Heart right ventricle (tissue), 16 donors: ENCODE data around the gene SPDEF. TPM values are rescaled to one million over a fixed set of nuclear protein-coding genes. Genes with fewer than 3 reads are reported as not detected.

Experiments
- ATAC-seq, 8 donors: fragments of 200-7000 bp; cut with Tn5 transposase; one replicate each; pipeline ENCODE4 v1.9.1; 2020; ENCODE audit warnings: mild to moderate bottlenecking in 8 of 8, moderate library complexity in 8 of 8, moderate number of reproducible peaks in 1 of 8
- DNase-seq, 2 donors: peaks; one replicate each; pipeline ENCODE4 v3.0.0-alpha.2; 2020
- H3K27ac ChIP-seq, 10 donors: fragments of 200-600 bp; sonication (generic) in 2 of 10; one replicate each; pipeline versions ENCODE4 v1.5.0 to v1.8.0; 2020 to 2022; ENCODE audit warnings: mild to moderate bottlenecking in 3 of 10
- H3K27me3 ChIP-seq, 7 donors: fragments of 200-600 bp; one replicate each; pipeline ENCODE4 v1.8.0; 2021 to 2022; ENCODE audit warnings: mild to moderate bottlenecking in 2 of 7
- H3K36me3 ChIP-seq, 9 donors: fragments of 200-600 bp; sonication (generic) in 1 of 9; one replicate each; pipeline versions ENCODE4 v1.5.0 to v1.8.0; 2020 to 2022; ENCODE audit warnings: mild to moderate bottlenecking in 2 of 9
- H3K4me1 ChIP-seq, 9 donors: fragments of 200-600 bp; sonication (generic) in 1 of 9; one replicate each; pipeline versions ENCODE4 v1.5.0 to v1.8.0; 2020 to 2022; ENCODE audit warnings: mild to moderate bottlenecking in 4 of 9
- H3K4me3 ChIP-seq, 10 donors: fragments of 200-600 bp; sonication (generic) in 2 of 10; one replicate each; pipeline versions ENCODE4 v1.5.0 to v1.8.0; 2020 to 2022; ENCODE audit warnings: mild to moderate bottlenecking in 7 of 10, moderate library complexity in 2 of 10
- H3K9me3 ChIP-seq, 11 donors: fragments of 200-600 bp in 10 of 11; sonication (generic) in 2 of 11; one replicate each; pipeline versions ENCODE4 v1.5.0 to v1.8.0; 2013 to 2022; ENCODE audit warnings: mild to moderate bottlenecking in 2 of 11, control low read depth in 1 of 11, moderate library complexity in 1 of 11
- WGBS, 2 donors: extraction: QIAGEN DNeasy Blood & Tissue Kit; methylation state at CpG; one replicate each; pipeline ENCODE4 v1.1.7; 2013; ENCODE audit warnings: inconsistent platforms in 1 of 2; 5-methylcytosine and 5-hydroxymethylcytosine counted together
- intact Hi-C, 10 donors: fragments of 100-400 bp; cut with DNase I; formaldehyde crosslinking; loops; one replicate each; pipeline versions ENCODE4 v1.11.1 to v1.14.2; 2022
- polyA plus RNA-seq, 2 donors: library from polyadenylated mRNA; stranded (reverse); fragments of 200-250 nt; gene quantifications; one replicate each; pipeline ENCODE4 v1.2.3, GENCODE V29; 2013
- total RNA-seq, 10 donors: library from RNA; stranded (reverse); fragmentation: NEBNext Ultra II Directional in 3 of 10; extraction: Animal tissue kit (Norgen Biotek cat#: 25700) in 3 of 10; gene quantifications; one replicate each; pipeline versions ENCODE4 v1.2.1 to v1.2.4, GENCODE V29; 2021 to 2023
- TF ChIP-seq, protein P1 (sequence below), 9 donors: fragments of 200-600 bp; sonication (generic) in 2 of 9; IDR thresholded peaks; one replicate each; pipeline versions ENCODE4 v1.5.0 to v1.8.0; 2021 to 2022; ENCODE audit warnings: antibody characterized with exemption in 9 of 9, mild to moderate bottlenecking in 5 of 9, moderate library complexity in 1 of 9
- donor health status: Arrhythmogenic right ventricular cardiomyopathy.
- donor health status: ischemic (EF 13 %, LVEDD 7.1; RV severe dilation, severe dysfunction).
- donor health status: healthy with polysubstance abuse.
- donor health status: DM: no; HTN: yes; CAD: no.
- donor health status: DM: no; HTN: no; CAD: no.
- donor health status: ischemic (EF 25% LVEDD 6.9; RV normal size, moderate dysfunction).
- donor health status: ischemic (EF 25% LVEDD 5.7; RV mildly dilated, moderate dysfunction).
- donor health status: healthy.
- donor health status: DM: yes; HTN: yes; CAD: no.
- donor health status: Ischemic cardiomyopathy.
- donor health status: ischemic (EF 35%, LVEDD 5.7; RV mildly dilated, moderate dysfunction).
- donor health status: nonischemic (EF 11% LVEDD 7.7; RV severe dilation, severe dysfunction).
- donor health status: DM: yes; HTN: yes; CAD: no.
- donor health status: PGD.
- donor health status: ischemic (EF 29% LVEDD 5.4; RV normal size, mild dysfunction).
- donor health status: nonischemic (EF 23%, LVEDD 6.1; RV moderate dilation, normal function).

The SPDEF gene
- total and polyA plus RNA-seq, 12 donors, result 0.15 to 0.60 (median 0.22) TPM; not detected in 2

DNA sequence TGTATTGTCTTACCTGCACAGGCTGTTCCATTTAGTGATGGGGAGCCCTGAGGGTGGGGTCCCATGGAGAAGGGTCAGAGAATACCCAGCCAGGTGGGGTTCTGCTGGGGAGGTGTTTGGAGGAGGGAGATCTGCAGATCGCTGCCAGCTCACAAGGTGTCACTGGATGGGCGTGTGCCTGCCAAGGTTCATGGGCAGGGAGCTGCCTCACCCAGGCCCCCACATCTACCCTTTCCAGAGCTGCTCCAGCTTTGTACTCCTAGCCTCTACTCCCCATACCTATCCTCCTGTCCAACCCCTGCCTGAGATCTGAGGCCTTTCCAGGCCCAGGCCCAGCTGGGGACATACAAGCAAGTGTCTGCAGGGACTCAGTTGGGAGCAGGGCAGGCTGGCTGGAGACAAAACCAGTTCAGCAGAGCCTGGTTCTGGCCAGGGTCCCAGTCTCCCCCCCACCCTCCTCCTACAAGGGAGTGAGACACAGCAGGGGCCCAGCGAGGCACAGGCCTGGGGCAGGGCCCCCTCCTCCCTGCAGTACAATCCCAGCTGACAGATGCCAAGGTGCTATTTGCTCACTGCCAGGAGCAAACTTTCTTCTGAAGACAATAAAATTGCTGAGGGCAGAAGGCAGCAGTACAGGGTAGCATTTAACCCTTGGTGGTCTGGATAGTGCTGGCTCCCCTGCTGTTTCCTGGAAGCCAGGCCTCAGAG is 19.7 kb downstream of the SPDEF start:
- TF ChIP-seq, protein P1, sequence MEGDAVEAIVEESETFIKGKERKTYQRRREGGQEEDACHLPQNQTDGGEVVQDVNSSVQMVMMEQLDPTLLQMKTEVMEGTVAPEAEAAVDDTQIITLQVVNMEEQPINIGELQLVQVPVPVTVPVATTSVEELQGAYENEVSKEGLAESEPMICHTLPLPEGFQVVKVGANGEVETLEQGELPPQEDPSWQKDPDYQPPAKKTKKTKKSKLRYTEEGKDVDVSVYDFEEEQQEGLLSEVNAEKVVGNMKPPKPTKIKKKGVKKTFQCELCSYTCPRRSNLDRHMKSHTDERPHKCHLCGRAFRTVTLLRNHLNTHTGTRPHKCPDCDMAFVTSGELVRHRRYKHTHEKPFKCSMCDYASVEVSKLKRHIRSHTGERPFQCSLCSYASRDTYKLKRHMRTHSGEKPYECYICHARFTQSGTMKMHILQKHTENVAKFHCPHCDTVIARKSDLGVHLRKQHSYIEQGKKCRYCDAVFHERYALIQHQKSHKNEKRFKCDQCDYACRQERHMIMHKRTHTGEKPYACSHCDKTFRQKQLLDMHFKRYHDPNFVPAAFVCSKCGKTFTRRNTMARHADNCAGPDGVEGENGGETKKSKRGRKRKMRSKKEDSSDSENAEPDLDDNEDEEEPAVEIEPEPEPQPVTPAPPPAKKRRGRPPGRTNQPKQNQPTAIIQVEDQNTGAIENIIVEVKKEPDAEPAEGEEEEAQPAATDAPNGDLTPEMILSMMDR (IDR thresholded peaks at IDR 0.05), result no peak
- no peaks in the 10 kb centered on the region for H3K27me3 ChIP-seq
- no peak overlapping the region for H3K27ac ChIP-seq
- WGBS, 2 donors, result 74 to 77% methylated on average over 3 of the region's 3 CpGs
- ATAC-seq (no peak), DNase-seq (no peak)
- H3K36me3 ChIP-seq, result no peaks in the 10 kb centered on the region
- no peak overlapping the region for H3K4me3 ChIP-seq
- no peaks in the 10 kb centered on the region for H3K4me1 ChIP-seq
- H3K9me3 ChIP-seq, result no peaks in the 10 kb centered on the region
- intact Hi-C loops, result loop anchor here in 1 of 10 donors (5.0 kb wide), 1 partner anchor 66 kb away; no protein-coding TSS in a partner anchor

DNA sequence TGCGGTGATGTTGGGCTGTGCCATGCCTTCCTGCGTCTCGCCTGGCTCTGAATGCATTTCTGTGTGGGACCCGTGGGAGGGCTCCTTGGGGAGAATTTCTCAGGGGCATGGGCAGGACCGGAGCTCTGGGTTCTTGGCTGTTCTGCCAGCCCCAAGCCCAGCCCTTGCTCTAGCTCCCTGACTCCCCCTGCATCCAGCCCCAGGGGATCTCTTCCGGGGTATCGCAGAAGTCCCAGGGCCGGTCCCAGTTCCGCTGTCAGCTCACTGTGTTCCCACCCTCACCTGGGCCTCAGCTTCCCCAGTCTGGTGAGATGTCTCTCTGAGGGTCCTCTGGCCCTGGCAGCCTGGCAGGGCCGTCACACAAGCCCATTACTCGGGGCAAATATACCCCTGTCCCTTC is 20.5 kb downstream of the SPDEF start:
- no peak for ATAC-seq
- Histone ChIP-seq H3K4me1 (no peaks in the 10 kb centered on the region), H3K27ac (no peak overlapping the region), H3K9me3 (no peaks in the 10 kb centered on the region), H3K4me3 (no peak overlapping the region), H3K36me3 (no peaks in the 10 kb centered on the region), H3K27me3 (no peaks in the 10 kb centered on the region)
- TF ChIP-seq, protein P1 (IDR thresholded peaks at IDR 0.05), result no peak
- WGBS, 2 donors, result 81 to 84% methylated on average over 11 of the region's 11 CpGs
- intact Hi-C loops, result loop anchor here in 1 of 10 donors (5.0 kb wide), 1 partner anchor 67 kb away; no protein-coding TSS in a partner anchor
- no peak for DNase-seq

DNA sequence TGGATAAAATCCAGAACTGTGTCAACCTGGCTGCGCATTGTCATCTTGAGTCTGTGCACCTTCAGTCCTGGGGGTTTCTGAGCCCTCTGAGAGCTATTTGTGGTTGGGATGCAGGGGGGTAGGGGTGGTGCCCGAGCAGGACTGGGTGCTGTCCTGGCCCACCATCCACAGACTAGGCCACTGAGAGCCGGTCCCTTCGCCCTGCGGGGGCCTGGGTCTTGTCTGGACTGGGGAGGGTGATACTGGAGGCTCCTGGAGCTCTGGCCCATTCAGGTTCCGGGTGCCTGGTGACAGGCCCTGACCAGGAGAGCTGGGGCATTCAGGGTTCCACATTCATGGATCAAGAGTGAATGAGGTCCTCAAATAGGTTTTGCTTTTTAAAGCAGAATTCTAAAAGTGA is 20.9 kb downstream of the SPDEF start:
- no peaks in the 10 kb centered on the region for H3K27me3 ChIP-seq
- intact Hi-C loops, result loop anchor here in 1 of 10 donors (5.0 kb wide), 1 partner anchor 67 kb away; no protein-coding TSS in a partner anchor
- H3K9me3 ChIP-seq, result no peaks in the 10 kb centered on the region
- no peaks in the 10 kb centered on the region for H3K36me3 ChIP-seq
- no peak overlapping the region for H3K27ac ChIP-seq
- WGBS, 2 donors, result 90 to 93% methylated on average over 6 of the region's 6 CpGs
- ATAC-seq (no peak), DNase-seq (no peak)
- no peak overlapping the region for H3K4me3 ChIP-seq
- TF ChIP-seq, protein P1 (IDR thresholded peaks at IDR 0.05), result no peak
- peaks cover 0 to 1% (median 0%) of the 10 kb centered on the region in 9 donors for H3K4me1 ChIP-seq

DNA sequence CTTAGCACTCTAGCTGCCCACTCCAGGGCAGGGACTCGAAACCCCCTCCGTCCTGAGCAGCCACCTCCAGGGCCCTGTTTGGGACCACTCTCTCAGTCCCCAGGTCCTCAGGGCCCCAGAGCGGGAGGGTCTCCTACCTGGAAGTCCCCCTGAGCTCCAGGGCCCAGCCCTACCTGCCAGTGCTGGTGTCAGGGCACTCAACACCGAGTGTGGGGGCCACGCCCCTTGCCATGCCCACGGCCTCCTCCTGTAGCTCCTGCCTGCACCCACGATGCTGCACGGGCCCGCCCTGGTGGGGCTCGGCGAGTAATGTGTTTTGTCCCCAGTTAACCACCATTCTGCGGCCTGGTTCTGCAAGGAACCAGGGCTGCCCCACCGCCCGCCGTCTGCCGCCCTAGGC is 21.5 kb downstream of the SPDEF start:
- H3K4me1 ChIP-seq, result peaks cover 0 to 7% (median 0%) of the 10 kb centered on the region in 9 donors
- no peaks in the 10 kb centered on the region for H3K9me3 ChIP-seq
- no peaks in the 10 kb centered on the region for H3K36me3 ChIP-seq
- TF ChIP-seq, protein P1 (IDR thresholded peaks at IDR 0.05), result no peak
- no peaks in the 10 kb centered on the region for H3K27me3 ChIP-seq
- ATAC-seq, result no peak
- WGBS, 2 donors, result 91% methylated on average over 16 of the region's 16 CpGs
- H3K27ac ChIP-seq, result no peak overlapping the region
- no peak for DNase-seq
- no peak overlapping the region for H3K4me3 ChIP-seq
- intact Hi-C loops, result loop anchor here in 2 of 10 donors (5.0 kb wide), 1 partner anchor 68 kb away; no protein-coding TSS in a partner anchor
